IPS-15b (cell line): ENCODE data around the gene PSORS1C1.
"Not testable (repeated sequence)": the region's sequence is repeated elsewhere in the genome, so short reads cannot be mapped to it uniquely, and the experiment has no call there.

ENCODE experiments used
- H3K27me3 ChIP-seq: one replicate; pipeline ENCODE4 v1.6.1; 2013; ENCODE audit warnings: low read length; ENCODE audit not compliant: control insufficient read depth, insufficient read depth
- H3K36me3 ChIP-seq: one replicate; pipeline ENCODE4 v1.6.1; 2013; ENCODE audit warnings: low read length; ENCODE audit not compliant: control insufficient read depth, insufficient read depth
- H3K4me1 ChIP-seq: one replicate; pipeline ENCODE4 v1.6.1; 2013; ENCODE audit warnings: mild to moderate bottlenecking, low read length; ENCODE audit not compliant: control insufficient read depth, insufficient read depth
- H3K4me3 ChIP-seq: one replicate; pipeline ENCODE4 v1.5.1; 2013; ENCODE audit warnings: low read depth, low read length
- H3K9ac ChIP-seq: one replicate; pipeline ENCODE4 v1.6.1; 2013; ENCODE audit warnings: low read depth, mild to moderate bottlenecking, low read length
- H3K9me3 ChIP-seq: one replicate; pipeline ENCODE4 v1.6.1; 2013; ENCODE audit warnings: mild to moderate bottlenecking, low read length; ENCODE audit not compliant: control insufficient read depth, insufficient read depth

The PSORS1C1 gene

GRCh38 chr6:31174378-31174777 is 59.8 kb downstream of the PSORS1C1 start:
- peak overlapping the region; percentile 41 for H3K9ac ChIP-seq
- no peaks in the 10 kb centered on the region for H3K9me3 ChIP-seq
- H3K4me1 ChIP-seq, result peaks cover 23% of the 10 kb centered on the region
- H3K36me3 ChIP-seq, result peaks cover 11% of the 10 kb centered on the region
- no peak overlapping the region for H3K4me3 ChIP-seq
- no peaks in the 10 kb centered on the region for H3K27me3 ChIP-seq

- no peak overlapping the region for H3K9ac ChIP-seq
- no peak overlapping the region for H3K4me3 ChIP-seq
- peaks cover 21% of the 10 kb centered on the region for H3K4me1 ChIP-seq
- H3K27me3 ChIP-seq, result no peaks in the 10 kb centered on the region
- no peaks in the 10 kb centered on the region for H3K36me3 ChIP-seq
- H3K9me3 ChIP-seq, result no peaks in the 10 kb centered on the region
These were observed 61.4 kb downstream of the PSORS1C1 start for GRCh38 chr6:31175971-31176370.

- peaks cover 14% of the 10 kb centered on the region for H3K4me1 ChIP-seq
- no peak overlapping the region for H3K4me3 ChIP-seq
- H3K9me3 ChIP-seq, result no peaks in the 10 kb centered on the region
- no peaks in the 10 kb centered on the region for H3K27me3 ChIP-seq
- H3K9ac ChIP-seq, result no peak overlapping the region
- H3K36me3 ChIP-seq, result no peaks in the 10 kb centered on the region
These were observed 63.8 kb downstream of the PSORS1C1 start for GRCh38 chr6:31178143-31179041.

GRCh38 chr6:31179042-31179386 is 64.4 kb downstream of the PSORS1C1 start:
- no peaks in the 10 kb centered on the region for H3K9me3 ChIP-seq
- no peak overlapping the region for H3K9ac ChIP-seq
- H3K4me3 ChIP-seq, result no peak overlapping the region
- peaks cover 7% of the 10 kb centered on the region for H3K4me1 ChIP-seq
- H3K27me3 ChIP-seq, result no peaks in the 10 kb centered on the region
- H3K36me3 ChIP-seq, result no peaks in the 10 kb centered on the region

DNA sequence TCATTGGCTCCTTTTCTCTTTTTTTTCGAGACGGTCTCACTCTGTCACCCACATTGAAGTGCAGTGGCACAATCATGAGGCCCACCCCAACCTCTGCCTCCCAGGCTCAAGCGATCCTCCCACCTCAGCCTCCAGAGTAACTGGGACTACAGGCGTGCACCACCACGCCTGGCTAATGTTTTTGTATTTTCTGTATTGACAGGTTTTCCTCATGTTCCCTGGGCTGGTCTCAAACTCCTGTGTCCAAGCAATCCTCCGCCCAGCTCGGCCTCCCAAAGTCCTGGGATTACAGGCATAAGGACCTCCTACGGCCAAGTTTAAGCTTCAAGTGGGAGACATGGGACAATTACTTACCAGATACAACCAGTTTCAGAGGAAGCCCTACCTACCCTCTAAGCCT is 65.3 kb downstream of the PSORS1C1 start:
- peaks cover 3% of the 10 kb centered on the region for H3K4me1 ChIP-seq
- H3K27me3 ChIP-seq, result no peaks in the 10 kb centered on the region
- no peaks in the 10 kb centered on the region for H3K9me3 ChIP-seq
- no peak overlapping the region for H3K9ac ChIP-seq
- H3K4me3 ChIP-seq, result no peak overlapping the region
- H3K36me3 ChIP-seq, result no peaks in the 10 kb centered on the region

DNA sequence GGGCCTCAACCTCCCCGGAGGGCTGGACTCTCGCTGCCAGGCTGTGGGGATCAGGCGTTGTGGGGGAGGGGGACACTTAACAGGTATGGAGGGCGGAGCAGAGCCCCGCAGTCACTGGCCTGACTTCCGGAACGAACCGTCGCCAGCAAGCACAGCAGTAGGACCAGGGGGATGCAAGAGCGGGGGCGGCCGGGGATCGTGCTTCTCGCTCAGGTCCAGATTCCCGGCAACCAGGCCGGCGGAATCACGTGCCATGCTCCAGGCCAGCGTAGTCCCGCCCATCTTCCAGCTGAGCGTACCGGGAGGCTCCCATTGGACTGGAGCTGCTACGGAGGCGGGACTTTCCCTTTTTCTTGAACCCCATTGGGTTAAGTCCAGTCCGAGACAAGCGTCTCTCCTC is 65.9 kb downstream of the PSORS1C1 start:
- H3K9ac ChIP-seq, result no peak overlapping the region
- no peaks in the 10 kb centered on the region for H3K36me3 ChIP-seq
- peaks cover 3% of the 10 kb centered on the region for H3K4me1 ChIP-seq
- H3K4me3 ChIP-seq, result no peak overlapping the region
- H3K9me3 ChIP-seq, result no peaks in the 10 kb centered on the region
- H3K27me3 ChIP-seq, result no peaks in the 10 kb centered on the region

DNA sequence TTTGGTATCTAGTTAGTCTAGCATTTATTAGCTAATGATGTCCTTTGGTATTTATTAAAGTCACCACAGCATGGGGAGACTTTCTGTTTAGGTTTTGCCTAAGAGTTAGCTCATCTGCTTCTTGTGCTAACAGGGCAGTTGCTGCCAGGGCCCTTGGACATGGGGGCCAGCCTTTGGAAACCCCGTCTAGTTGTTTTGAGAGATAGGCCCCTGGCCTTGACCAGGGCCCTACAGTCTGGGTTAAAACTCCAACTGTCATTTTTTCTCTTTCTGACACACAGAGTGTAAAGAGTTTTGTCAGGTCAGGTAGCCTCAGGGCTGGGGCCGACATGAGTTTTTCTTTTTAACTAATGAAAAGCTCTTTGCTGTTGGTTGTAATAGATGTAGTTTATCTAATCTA is 68.7 kb downstream of the PSORS1C1 start:
- H3K36me3 ChIP-seq, H3K4me3 ChIP-seq, H3K9me3 ChIP-seq, H3K9ac ChIP-seq, H3K27me3 ChIP-seq, H3K4me1 ChIP-seq: not testable (repeated sequence)

- not testable (repeated sequence) for H3K9me3 ChIP-seq, H3K4me3 ChIP-seq, H3K36me3 ChIP-seq, H3K27me3 ChIP-seq, H3K9ac ChIP-seq, H3K4me1 ChIP-seq
These were observed 69.3 kb downstream of the PSORS1C1 start for GRCh38 chr6:31183859-31184258.

GRCh38 chr6:31185695-31186051 is 71.1 kb downstream of the PSORS1C1 start:
- H3K4me3 ChIP-seq, H3K4me1 ChIP-seq, H3K9me3 ChIP-seq, H3K9ac ChIP-seq, H3K27me3 ChIP-seq, H3K36me3 ChIP-seq: not testable (repeated sequence)

DNA sequence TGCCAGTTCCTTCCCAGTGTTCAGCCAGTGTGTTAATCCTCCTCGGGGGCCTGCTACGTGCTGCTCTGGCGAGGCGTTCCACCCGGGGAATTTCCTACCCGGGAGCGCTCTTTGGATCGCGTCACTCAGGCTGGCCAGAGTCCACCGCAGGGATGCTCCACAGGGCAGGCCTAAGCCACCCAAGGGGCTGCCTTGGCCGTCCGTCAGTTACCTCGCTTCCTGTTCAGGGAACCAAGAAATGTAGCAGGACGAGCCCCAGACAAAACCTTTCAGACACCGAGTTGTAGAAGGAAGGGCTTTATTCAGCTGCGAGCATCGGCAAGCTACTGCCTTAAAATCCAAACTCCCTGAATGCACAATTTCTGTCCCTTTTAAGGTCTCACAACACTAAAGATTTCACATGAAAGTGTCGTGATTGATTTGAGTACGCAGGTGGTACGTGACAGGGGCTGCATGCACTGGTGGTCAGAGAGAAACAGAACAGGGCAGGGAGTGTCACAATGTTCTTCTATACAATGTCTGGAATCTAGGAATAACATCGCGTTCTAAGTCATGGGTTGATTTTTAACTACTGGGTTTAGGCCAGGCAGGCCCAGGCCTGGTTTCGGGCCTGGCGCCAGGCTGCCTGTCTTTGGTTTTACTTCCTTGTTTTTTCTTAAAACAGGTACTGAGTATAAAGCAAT is 71.6 kb downstream of the PSORS1C1 start:
- Histone ChIP-seq H3K9ac (no peak overlapping the region), H3K4me3 (no peak overlapping the region), H3K36me3 (no peaks in the 10 kb centered on the region), H3K4me1 (peaks cover 2% of the 10 kb centered on the region), H3K27me3 (no peaks in the 10 kb centered on the region), H3K9me3 (no peaks in the 10 kb centered on the region)

GRCh38 chr6:31187780-31188194 is 73.2 kb downstream of the PSORS1C1 start:
- H3K9ac ChIP-seq, result no peak overlapping the region
- H3K4me1 ChIP-seq, result peaks cover 2% of the 10 kb centered on the region
- no peak overlapping the region for H3K4me3 ChIP-seq
- H3K36me3 ChIP-seq, result no peaks in the 10 kb centered on the region
- no peaks in the 10 kb centered on the region for H3K9me3 ChIP-seq
- no peaks in the 10 kb centered on the region for H3K27me3 ChIP-seq

- not testable (repeated sequence) for H3K9ac ChIP-seq, H3K9me3 ChIP-seq, H3K4me1 ChIP-seq, H3K27me3 ChIP-seq, H3K4me3 ChIP-seq, H3K36me3 ChIP-seq
These were observed 74.6 kb downstream of the PSORS1C1 start for GRCh38 chr6:31189223-31189622.
